HG03045 (cell line): ENCODE measurements around the gene IKZF2.

Experiments
- ATAC-seq: cut with Tn5 transposase; IDR thresholded peaks from one replicate; pipeline ENCODE4 v1.9.1; 2021; ENCODE audit warnings: mild to moderate bottlenecking, moderate library complexity; ENCODE audit not compliant: unreplicated experiment

IKZF2 gene

GRCh38 chr2:213156717-213157116 lies 5.3 kb upstream of the IKZF2 start:
- no peak for ATAC-seq

GRCh38 chr2:213152888-213153287 lies 1.5 kb upstream of the IKZF2 start:
- no peak for ATAC-seq

- peak; percentile 32 for ATAC-seq
Measured at GRCh38 chr2:213152065-213152794, 818 bp upstream of the IKZF2 start.

GRCh38 chr2:213150315-213151097 lies 906 bp downstream of the IKZF2 start:
- ATAC-seq = no peak

GRCh38 chr2:213149949-213150314 lies 1.5 kb downstream of the IKZF2 start:
- no peak for ATAC-seq

GRCh38 chr2:213149294-213149875 lies 2.0 kb downstream of the IKZF2 start:
- ATAC-seq = no peak

- ATAC-seq = no peak
Measured at GRCh38 chr2:213148572-213149261, 2.7 kb downstream of the IKZF2 start.

GRCh38 chr2:213147538-213147937 lies 3.9 kb downstream of the IKZF2 start:
- ATAC-seq = no peak

GRCh38 chr2:213145715-213146242 lies 5.6 kb downstream of the IKZF2 start:
- no peak for ATAC-seq

- ATAC-seq = no peak
Measured at GRCh38 chr2:213137064-213137463, 14.3 kb downstream of the IKZF2 start.

- ATAC-seq = no peak
Measured at GRCh38 chr2:213129311-213129710, 22.1 kb downstream of the IKZF2 start.

- ATAC-seq = no peak
Measured at GRCh38 chr2:213125646-213126347, 25.6 kb downstream of the IKZF2 start.

- no peak for ATAC-seq
Measured at GRCh38 chr2:213122725-213123124, 28.7 kb downstream of the IKZF2 start.

GRCh38 chr2:213121690-213122089 lies 29.7 kb downstream of the IKZF2 start:
- no peak for ATAC-seq

GRCh38 chr2:213119061-213119809 lies 32.2 kb downstream of the IKZF2 start:
- ATAC-seq = peak; percentile 73

- no peak for ATAC-seq
Measured at GRCh38 chr2:213108308-213108707, 43.1 kb downstream of the IKZF2 start.

- no peak for ATAC-seq
Measured at GRCh38 chr2:213107728-213108127, 43.7 kb downstream of the IKZF2 start.

- ATAC-seq = no peak
Measured at GRCh38 chr2:213105212-213105611, 46.2 kb downstream of the IKZF2 start.

GRCh38 chr2:213104903-213105202 lies 46.6 kb downstream of the IKZF2 start:
- no peak for ATAC-seq
